Nephron (organoid): ENCODE results near the gene VTI1A.

Source experiments
- H3K27ac Mint-ChIP-seq, 3 experiments: 2 replicates each; pipeline ENCODE4 v1.8.0; 2020; ENCODE audit warnings: mixed read lengths in 3 of 3, mild to moderate bottlenecking in 2 of 3, moderate library complexity in 1 of 3
- H3K27me3 Mint-ChIP-seq: 2 replicates; pipeline ENCODE4 v1.8.0; 2021; ENCODE audit warnings: low read depth, mild to moderate bottlenecking, moderate library complexity, mixed read lengths
- H3K36me3 Mint-ChIP-seq: 2 replicates; pipeline ENCODE4 v1.8.0; 2020; ENCODE audit warnings: low read depth, mixed read lengths
- H3K4me1 Mint-ChIP-seq: 2 replicates; pipeline ENCODE4 v1.8.0; 2020; ENCODE audit warnings: mixed read lengths
- H3K4me3 Mint-ChIP-seq, 3 experiments: 2 replicates each; pipeline ENCODE4 v1.8.0; 2020; ENCODE audit warnings: mild to moderate bottlenecking in 3 of 3, mixed read lengths in 3 of 3, moderate library complexity in 2 of 3
- H3K9me3 Mint-ChIP-seq: 2 replicates; pipeline ENCODE4 v1.8.0; 2020; ENCODE audit warnings: mixed read lengths
- TF ChIP-seq, protein P1 (sequence below), 3 experiments: fragments of 200-600 bp; sonication (generic); IDR thresholded peaks; one replicate each; pipeline ENCODE4 v1.5.0; 2021; ENCODE audit warnings: antibody characterized with exemption in 3 of 3; ENCODE audit not compliant: unreplicated experiment in 3 of 3

VTI1A gene

DNA sequence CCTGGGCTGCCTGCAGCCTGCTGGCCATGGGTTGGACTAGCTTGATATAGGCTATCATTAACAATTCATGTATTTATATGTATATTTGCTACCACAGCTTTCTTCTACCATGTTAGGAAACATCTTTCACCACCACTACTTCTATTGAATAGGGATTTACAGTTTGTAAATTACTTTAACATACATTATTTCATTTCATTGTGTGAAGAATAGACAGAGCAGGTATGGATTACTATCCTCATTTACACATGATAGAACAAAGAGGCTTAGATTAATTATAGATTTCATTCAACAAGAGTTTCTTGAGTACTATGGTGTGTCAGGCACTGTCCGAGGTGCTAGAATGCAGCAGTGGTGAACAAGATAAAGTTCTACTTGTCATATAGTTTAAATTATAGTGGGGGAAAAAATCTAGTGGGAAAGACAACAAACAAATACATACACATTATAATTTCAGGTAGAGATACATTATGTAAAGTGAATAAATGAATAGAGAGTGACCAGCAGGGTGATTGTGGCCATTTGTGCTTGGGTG lies 20.6 kb downstream of the VTI1A start:
- Mint-ChIP-seq H3K27me3 (no peaks in the 10 kb centered on the region), H3K36me3 (peaks cover 42% of the 10 kb centered on the region), H3K4me3 (no peak overlapping the region), H3K4me1 (no peaks in the 10 kb centered on the region), H3K27ac (no peak overlapping the region), H3K9me3 (peaks cover 3% of the 10 kb centered on the region)
- TF ChIP-seq, protein P1, sequence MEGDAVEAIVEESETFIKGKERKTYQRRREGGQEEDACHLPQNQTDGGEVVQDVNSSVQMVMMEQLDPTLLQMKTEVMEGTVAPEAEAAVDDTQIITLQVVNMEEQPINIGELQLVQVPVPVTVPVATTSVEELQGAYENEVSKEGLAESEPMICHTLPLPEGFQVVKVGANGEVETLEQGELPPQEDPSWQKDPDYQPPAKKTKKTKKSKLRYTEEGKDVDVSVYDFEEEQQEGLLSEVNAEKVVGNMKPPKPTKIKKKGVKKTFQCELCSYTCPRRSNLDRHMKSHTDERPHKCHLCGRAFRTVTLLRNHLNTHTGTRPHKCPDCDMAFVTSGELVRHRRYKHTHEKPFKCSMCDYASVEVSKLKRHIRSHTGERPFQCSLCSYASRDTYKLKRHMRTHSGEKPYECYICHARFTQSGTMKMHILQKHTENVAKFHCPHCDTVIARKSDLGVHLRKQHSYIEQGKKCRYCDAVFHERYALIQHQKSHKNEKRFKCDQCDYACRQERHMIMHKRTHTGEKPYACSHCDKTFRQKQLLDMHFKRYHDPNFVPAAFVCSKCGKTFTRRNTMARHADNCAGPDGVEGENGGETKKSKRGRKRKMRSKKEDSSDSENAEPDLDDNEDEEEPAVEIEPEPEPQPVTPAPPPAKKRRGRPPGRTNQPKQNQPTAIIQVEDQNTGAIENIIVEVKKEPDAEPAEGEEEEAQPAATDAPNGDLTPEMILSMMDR (IDR thresholded peaks at IDR 0.05; ENCODE audit: unreplicated experiment in 3 of 3) = no peak

DNA sequence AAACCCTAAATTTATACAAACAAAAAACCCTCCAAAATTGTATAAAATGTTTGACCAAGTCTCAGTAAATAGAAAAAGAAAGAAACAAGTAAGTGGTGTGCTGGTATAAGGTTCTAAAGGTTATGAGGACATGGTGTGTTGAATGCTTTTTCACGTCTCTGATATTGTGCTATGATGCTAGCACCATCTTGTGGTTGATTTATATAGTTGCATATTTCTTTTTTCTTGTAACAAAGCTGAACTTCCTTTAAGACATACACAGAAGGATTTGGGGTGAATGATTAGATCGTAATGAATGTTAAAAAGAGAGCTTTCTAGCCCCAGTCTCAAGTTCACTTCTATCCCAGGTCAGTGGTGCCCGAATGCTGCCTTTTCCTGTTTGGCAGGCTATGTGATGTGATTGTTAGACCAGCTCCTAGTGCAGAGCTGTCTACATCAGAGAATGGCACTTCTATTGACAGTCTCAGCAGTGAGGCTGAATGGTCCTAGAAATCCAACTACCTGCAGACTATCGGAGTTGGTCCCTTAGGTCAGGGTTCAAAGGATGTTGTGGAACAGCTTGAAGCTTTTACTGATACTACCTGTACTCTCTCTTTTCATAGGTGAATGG lies 25.0 kb downstream of the VTI1A start:
- no peaks in the 10 kb centered on the region for H3K4me1 Mint-ChIP-seq
- no peaks in the 10 kb centered on the region for H3K9me3 Mint-ChIP-seq
- H3K36me3 Mint-ChIP-seq = peaks cover 8% of the 10 kb centered on the region
- no peak overlapping the region for H3K4me3 Mint-ChIP-seq
- H3K27me3 Mint-ChIP-seq = no peaks in the 10 kb centered on the region
- peak overlapping the region in 2 of 3 experiments; percentile 43 to 72 for H3K27ac Mint-ChIP-seq
- TF ChIP-seq, protein P1 (IDR thresholded peaks at IDR 0.05; ENCODE audit: unreplicated experiment in 3 of 3) = peak; percentile 63 to 71 (median 63)

DNA sequence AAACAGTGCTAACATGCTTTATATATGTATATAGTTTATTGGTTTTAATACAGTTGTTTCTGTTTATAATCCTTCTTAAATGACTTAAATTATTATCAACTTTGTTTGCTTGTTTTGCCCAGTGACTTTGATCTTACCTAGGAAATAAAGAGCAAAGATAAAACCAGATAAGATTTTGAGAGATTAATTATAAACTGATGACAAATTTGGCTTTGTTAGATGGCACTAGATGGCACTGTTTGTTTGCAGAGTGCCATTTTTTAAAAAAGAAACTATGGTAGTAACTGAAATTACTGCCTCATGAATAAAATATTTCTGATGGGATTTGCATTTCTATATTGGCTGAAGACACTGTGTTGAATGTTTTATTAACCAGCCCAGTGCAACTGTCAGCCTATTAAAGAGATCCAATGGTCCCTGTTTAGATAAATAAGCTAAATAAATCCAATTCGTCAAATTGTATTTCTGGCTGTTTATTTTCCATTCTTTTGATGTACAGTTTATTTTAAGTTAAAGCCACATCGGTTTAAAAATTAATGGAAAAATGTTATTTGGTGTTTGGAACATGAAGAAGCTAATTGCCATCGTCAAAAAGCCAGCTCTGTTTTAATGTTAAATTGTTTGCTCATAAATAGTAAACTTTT lies 28.7 kb downstream of the VTI1A start:
- H3K4me1 Mint-ChIP-seq = no peaks in the 10 kb centered on the region
- H3K4me3 Mint-ChIP-seq = no peak overlapping the region
- no peak overlapping the region for H3K27ac Mint-ChIP-seq

DNA sequence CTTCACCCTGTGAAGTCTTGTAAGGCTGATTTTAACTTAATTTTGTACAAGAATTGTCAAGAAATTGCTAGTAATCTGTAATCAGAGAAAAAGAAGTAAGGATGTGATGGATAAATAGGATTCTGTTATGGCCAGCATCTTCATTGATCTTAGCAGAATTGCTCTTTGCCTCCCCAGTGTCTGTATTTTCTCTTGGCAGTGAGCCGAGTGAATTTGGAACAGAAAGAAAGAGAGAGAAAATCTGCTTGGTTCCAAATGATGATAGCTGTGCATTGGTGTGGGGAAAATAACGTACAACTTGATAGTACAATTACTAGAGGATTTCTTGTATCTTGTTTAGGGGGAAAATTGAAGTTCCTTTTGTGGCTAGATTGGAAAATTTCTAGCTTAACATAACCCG lies 34.6 kb downstream of the VTI1A start:
- Mint-ChIP-seq H3K27me3 (no peaks in the 10 kb centered on the region), H3K27ac (no peak overlapping the region), H3K4me1 (no peaks in the 10 kb centered on the region), H3K4me3 (no peak overlapping the region), H3K9me3 (no peaks in the 10 kb centered on the region), H3K36me3 (no peaks in the 10 kb centered on the region)
- TF ChIP-seq, protein P1 (IDR thresholded peaks at IDR 0.05; ENCODE audit: unreplicated experiment in 3 of 3) = no peak

More for the DNA sequence above, 28.7 kb downstream of the VTI1A start:
- H3K36me3 Mint-ChIP-seq = no peaks in the 10 kb centered on the region
- no peaks in the 10 kb centered on the region for H3K9me3 Mint-ChIP-seq
- H3K27me3 Mint-ChIP-seq = no peaks in the 10 kb centered on the region
- TF ChIP-seq, protein P1 (IDR thresholded peaks at IDR 0.05; ENCODE audit: unreplicated experiment in 3 of 3) = peak; percentile 36 to 54 (median 41)

DNA sequence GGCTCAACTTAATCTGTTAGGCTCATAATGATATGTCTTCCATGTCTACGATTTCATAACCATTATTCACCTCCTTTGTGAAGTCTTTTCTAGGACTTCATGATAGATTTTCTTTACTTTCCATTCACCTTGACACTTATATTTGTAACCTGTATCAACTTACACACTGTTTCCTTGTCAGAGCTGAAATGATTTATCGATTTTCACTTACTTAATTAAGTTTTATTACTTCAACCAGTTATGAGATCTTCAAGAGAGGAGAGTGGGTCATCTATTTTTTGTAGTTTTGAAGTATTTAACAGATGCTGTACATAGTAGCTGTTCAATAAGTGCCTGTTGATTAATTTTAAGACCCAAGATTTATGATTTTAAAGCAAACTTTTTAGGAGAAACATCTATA lies 37.4 kb downstream of the VTI1A start:
- no peaks in the 10 kb centered on the region for H3K36me3 Mint-ChIP-seq

More for the DNA sequence above, 37.4 kb downstream of the VTI1A start:
- no peaks in the 10 kb centered on the region for H3K9me3 Mint-ChIP-seq
- H3K27me3 Mint-ChIP-seq = no peaks in the 10 kb centered on the region
- H3K4me1 Mint-ChIP-seq = no peaks in the 10 kb centered on the region
- no peak overlapping the region for H3K27ac Mint-ChIP-seq
- no peak overlapping the region for H3K4me3 Mint-ChIP-seq
- TF ChIP-seq, protein P1 (IDR thresholded peaks at IDR 0.05; ENCODE audit: unreplicated experiment in 3 of 3) = no peak
